ENCODE results near the gene SMG9.
"Not testable (repeated sequence)": the region's sequence is repeated elsewhere in the genome, so short reads cannot be mapped to it uniquely, and the experiment has no call there.

The SMG9 gene

GRCh38 chr19:43780706-43781525, 26.2 kb upstream of the SMG9 start, which contains the start of gene KCNN4:
KCNN4 (minus strand) TSS chr19:43780973; CDS start chr19:43780861, 112 bp downstream.
- DNase-seq (ENCODE audit: extremely low spot score, insufficient read length, low read depth) = no peak
- peak; percentile 64 for FAIRE-seq

- FAIRE-seq (peak; percentile 50), DNase-seq (ENCODE audit: extremely low spot score, insufficient read length, low read depth) (no peak)
Observed at GRCh38 chr19:43779820-43780219, 25.1 kb upstream of the SMG9 start.

DNA sequence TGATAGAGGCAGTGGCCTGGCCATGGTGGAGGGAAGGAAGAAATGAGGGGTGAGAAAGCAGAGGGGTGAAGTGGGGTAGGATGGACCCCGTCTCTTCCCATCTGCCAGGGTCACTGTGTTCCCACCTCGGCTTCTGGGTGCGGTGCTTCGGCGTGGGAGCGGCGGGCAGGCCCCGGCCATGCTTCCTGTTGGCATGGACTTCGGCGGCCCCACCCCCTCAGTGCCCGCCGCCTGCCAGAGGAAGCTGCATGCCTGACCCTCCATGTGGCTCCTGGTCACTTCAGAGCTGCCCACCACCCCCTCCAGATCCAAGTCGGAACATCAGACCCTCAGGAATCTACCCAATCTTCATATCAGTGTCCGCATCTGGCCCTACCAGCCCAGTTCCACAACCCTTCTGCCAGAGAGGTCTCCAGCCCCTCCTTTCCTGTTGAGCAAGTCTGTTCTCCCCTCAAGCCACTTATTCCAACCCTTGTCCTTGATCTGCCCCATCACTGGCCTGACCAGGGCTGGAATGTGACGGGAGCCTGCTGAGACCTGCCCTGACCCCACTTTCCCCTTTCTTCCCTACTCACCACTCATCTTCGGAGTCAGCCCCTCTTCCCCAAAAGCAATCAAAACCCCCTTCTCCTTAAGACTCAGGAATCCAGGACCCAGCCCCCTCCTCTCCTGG, 24.5 kb upstream of the SMG9 start:
- no peak for FAIRE-seq
- no peak for DNase-seq (ENCODE audit: extremely low spot score, insufficient read length, low read depth)

- FAIRE-seq (no peak), DNase-seq (ENCODE audit: extremely low spot score, insufficient read length, low read depth) (no peak)
Observed at GRCh38 chr19:43778651-43779050, 23.9 kb upstream of the SMG9 start.

DNA sequence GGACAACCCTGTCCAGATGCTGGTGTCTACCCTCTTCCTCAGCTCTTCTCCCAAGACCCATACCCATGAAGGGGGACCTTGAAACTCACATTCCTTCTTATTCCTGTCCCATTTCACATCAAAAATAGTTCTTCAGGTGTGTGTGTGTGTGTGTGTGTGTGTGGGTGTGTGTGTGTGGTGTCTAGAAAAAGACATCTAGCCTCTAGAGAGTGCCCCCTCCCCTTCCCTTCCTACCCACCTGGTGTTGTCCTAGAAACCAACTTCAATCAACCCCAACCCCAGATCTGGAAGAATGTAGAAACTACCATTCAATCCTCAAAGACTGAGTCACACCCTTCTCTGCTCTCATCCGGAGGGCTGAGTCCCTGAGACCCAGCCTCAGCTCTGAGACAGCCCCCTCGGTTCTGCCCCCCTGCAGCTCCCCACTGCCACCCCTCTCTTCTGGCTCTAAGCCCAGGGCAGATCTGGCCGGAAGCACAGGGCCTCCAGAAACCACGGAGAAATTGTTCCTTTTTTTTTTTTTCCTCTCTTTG, 22.5 kb upstream of the SMG9 start:
- DNase-seq (ENCODE audit: extremely low spot score, insufficient read length, low read depth) (no peak), FAIRE-seq (peak; percentile 29)

GRCh38 chr19:43776286-43776685, 21.5 kb upstream of the SMG9 start:
- DNase-seq (ENCODE audit: extremely low spot score, insufficient read length, low read depth) = no peak
- FAIRE-seq = no peak

DNA sequence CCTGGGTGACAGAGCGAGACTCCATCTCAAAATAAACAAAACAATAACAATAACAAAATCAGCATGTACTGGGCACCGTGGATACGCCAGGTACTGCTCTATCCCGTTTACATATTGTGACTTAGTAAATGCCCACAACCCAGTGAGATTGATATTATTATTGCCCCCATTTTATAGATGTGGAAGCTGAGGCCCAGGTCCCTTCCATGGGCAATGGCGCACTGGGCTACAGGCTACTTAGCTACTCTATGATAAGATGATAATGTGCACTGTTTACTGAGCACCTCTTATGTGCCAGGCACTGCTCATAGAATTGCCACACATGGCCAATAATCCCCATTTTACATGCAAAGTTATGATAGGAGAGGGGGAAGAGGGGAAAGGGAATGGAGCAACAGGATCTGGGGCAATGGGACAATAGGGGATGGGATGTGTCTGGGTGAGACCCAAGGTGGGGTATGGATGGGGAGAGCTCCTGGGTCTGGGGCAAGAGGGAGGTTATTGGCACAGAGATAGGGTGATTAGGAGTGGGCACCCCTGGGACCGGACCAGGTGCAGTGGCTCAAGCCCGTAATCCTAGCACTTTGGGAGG, 20.6 kb upstream of the SMG9 start:
- DNase-seq (ENCODE audit: extremely low spot score, insufficient read length, low read depth) (no peak), FAIRE-seq (no peak)

GRCh38 chr19:43774940-43775258, 20.1 kb upstream of the SMG9 start:
- not testable (repeated sequence) for DNase-seq (ENCODE audit: extremely low spot score, insufficient read length, low read depth); FAIRE-seq

GRCh38 chr19:43774103-43774939, 19.6 kb upstream of the SMG9 start:
- FAIRE-seq (no peak), DNase-seq (ENCODE audit: extremely low spot score, insufficient read length, low read depth) (no peak)

DNA sequence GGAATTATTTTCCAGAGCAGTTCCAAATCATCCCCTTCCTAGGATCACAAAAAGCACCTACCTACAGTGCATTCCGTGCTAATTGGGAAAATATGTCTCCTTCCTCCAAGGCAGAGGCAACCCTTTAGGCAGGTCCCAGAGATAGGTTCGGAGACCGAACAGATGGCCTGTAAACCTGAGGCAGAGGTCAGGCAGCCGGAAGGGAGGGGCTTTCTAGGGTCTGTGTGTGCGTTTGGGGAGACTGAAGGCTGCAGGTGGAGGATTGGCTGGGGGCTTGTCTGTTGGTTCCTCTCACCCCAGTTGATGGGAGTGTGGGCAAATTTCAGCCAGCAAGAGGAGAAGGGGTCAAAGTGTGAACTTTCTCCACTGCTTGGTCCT, 19.0 kb upstream of the SMG9 start:
- no peak for FAIRE-seq
- no peak for DNase-seq (ENCODE audit: extremely low spot score, insufficient read length, low read depth)

DNA sequence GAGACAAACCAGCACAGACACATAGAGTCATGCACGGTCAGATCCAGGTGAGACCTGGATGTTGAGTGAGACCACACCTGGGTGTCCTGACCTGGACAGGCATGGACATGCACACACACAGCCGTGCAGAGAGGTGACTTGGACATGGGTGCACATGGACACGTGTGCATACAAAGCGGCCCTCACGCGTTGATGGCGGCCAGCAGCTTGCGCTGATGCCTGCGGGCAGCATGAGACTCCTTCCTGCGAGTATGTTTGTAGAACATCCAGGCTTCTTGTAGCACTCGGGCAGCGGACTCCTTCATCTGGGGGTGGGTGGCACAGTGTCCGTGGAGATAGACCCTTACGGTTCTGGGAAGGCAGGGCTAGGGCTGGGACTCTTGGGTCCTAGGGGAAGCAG, 14.5 kb upstream of the SMG9 start:
- FAIRE-seq = no peak
- DNase-seq (ENCODE audit: extremely low spot score, insufficient read length, low read depth) = no peak

DNA sequence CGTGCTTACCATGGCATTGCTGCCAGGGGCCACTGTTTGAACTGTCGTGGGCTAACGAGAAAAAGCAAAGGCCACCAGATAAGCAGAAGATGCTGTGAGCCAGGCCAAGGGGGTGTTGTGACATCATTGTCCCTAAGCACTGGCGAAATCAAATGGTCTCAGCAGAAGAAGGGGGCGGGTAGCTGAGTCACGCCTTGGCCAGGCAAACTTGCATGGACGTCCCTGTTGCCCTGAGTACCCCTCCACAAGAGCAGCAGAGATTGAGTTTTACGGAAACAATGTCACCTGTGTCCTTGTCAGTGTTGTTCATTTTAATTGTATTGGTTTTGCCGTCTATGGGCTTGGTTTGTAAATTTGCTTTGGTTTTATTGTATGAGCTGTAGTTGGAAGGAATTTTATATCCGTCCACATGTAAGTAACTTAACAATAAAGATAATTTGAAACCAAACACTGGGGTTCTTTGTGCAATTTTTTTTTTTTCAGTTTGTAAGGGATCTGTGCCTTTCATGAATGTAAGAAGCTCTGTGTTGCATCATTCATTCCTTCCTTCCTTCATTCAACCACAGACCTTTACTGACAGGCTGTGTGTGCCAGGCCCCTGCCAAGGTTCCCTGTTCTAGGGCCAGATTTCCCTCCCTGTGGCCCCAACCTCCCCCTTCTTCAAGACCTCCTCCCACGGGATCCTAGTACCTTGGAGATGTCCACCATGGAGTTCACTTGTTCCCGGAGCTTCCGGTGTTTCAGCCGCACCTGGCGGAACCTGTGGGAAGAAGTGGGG, 13.7 kb upstream of the SMG9 start:
- no peak for FAIRE-seq

DNA sequence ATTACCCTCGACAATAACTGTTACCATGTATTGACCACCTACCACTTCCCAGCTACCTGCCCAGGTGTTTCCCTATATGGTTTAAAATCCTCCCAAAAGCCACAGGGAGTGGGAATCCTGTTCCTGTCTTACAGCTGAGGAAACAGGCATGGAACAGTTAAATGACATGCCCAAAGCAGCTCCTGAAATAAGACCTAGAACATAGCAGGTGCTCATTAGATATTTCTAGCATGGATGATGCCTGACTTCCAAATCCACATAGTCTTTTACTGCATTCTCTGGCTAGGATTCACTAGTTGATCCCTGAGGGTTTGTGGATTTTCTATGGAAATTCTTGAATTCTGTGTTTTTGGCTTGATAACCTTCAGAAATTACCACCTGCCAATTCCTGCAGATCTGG, 13.1 kb upstream of the SMG9 start:
- no peak for FAIRE-seq
- DNase-seq (ENCODE audit: extremely low spot score, insufficient read length, low read depth) = no peak

More for the DNA sequence above, 13.7 kb upstream of the SMG9 start:
- no peak for DNase-seq (ENCODE audit: extremely low spot score, insufficient read length, low read depth)

- DNase-seq (ENCODE audit: extremely low spot score, insufficient read length, low read depth) (no peak), FAIRE-seq (no peak)
Observed at GRCh38 chr19:43767316-43767715, 12.6 kb upstream of the SMG9 start.

DNA sequence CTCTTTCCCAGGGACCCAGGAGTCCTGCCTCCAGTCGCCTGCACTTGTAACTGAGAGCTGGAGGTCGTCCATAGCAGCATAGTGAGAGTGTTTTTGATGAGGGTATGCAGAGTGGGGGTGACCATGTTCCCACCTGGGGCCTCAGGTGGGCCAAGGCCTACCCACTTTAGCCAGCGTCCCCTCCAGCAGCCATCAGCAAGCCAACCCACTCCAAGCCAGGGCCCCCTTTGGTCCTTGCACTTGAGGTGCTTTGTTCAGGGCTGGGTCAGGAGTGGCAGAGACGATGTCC, 11.9 kb upstream of the SMG9 start:
- DNase-seq (ENCODE audit: extremely low spot score, insufficient read length, low read depth) (no peak), FAIRE-seq (no peak)

DNA sequence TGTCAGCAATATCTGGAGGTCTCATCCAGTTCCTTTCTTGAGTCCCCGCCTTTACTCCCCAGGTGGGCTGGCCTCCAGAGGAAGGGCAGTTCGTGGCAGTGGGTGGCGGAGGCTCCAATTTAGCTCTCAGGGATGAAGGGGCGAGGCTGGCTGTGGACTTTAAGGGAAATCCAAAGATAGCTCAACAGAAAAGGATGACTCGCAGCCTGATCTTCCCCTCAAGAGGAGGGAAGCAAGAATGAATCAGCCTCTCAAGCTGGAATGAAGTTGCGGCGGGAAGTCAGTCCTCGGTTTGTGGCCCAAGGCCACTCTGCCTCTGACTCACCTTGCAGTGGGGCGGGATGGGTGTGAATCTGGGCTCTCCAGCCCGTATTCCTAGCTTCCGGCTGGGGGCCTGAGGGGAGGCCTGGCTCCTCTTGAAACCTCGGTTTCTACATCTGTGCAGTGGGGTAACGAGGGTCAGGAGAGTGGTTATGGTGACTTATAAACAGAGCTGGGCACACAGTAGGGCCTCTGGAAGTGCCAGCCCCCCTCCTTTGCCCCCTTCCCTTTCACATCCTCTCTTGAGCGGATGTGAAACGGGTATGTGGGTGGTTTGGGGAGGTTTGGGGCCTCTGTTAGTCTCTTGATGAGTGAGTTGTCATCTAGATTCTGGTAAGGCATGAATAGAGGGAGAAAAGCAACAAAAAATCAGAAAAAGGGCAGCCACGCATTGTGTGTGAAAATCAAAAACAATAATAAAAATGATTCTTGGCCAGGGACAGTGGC, 10.5 kb upstream of the SMG9 start:
- FAIRE-seq (peak; percentile 99), DNase-seq (ENCODE audit: extremely low spot score, insufficient read length, low read depth) (no peak)

DNA sequence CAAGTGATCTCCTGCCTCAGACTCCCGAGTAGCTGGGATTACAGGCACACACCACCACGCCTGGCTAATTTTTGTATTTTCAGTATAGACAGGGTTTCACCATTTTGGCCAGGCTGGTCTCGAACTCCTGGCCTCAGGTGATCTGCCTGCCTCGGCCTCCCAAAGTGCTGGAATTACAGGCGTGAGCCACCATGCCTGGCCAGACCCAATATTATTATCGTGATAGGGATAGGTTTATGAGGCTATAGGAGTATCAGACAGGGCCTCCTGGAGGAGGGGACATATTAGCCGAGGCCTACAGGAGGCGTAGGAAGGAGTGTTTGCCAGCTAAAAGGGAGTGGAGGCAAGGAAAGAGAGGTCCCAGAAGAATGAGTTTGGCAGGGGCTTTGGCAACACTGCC, 9.9 kb upstream of the SMG9 start:
- not testable (repeated sequence) for FAIRE-seq; DNase-seq (ENCODE audit: extremely low spot score, insufficient read length, low read depth)

GRCh38 chr19:43763473-43763939, 8.7 kb upstream of the SMG9 start:
- FAIRE-seq = peak; percentile 87
- DNase-seq (ENCODE audit: extremely low spot score, insufficient read length, low read depth) = no peak

DNA sequence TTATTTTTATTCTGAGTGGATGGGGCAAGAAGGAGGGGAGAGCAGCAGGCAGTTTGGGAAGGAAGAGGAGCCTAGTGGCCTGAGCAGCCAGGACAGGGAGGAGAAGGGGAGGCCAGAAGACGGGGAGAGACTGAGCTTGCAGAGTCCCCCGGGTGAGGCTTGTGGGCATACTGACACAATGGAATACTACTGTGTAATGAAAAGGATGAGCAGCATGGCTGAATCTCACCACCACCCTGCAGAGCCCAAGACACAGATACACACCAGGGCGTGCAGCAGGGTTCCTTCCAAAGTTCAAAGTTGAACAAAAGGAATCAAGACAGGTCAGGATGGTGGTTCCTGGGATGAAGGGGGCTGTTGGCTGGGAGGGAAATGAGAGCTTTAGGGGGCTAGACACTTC, 8.1 kb upstream of the SMG9 start:
- FAIRE-seq (no peak), DNase-seq (ENCODE audit: extremely low spot score, insufficient read length, low read depth) (no peak)

All from GM18507 (cell line).